SH-SY5Y (cell line): ENCODE measurements around the gene SH3D19.

ENCODE experiments used
- GATA2 ChIP-seq: IDR thresholded peaks from 2 replicates; pipeline ENCODE4 v1.6.1; 2011; ENCODE audit warnings: mild to moderate bottlenecking, low read depth, low read length
- GATA3 ChIP-seq: IDR thresholded peaks from 2 replicates; pipeline ENCODE4 v1.6.1; 2011; ENCODE audit warnings: low read depth, mild to moderate bottlenecking, low read length, moderate library complexity

DNA sequence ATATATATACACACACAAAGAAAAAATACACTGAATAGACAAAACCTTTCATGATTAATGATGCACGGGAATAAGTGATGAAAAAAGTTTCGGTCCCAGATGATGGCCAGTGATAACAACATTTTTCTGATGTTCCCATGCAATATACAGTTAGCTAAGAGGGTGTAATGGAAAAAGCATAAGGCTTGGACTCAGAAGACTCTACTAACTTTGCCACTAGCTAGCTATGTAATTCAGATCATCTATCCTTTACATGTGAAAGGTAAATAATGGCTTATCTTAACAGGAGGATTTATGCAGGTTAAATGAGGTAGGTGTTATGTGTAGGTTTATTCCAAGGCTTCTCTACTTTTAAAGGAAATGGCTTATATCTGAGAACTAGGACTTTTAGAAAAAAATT, 221.6 kb downstream of the SH3D19 start:
- TF ChIP-seq GATA2 (no peak), GATA3 (no peak)
